ENCODE results near the gene WRNIP1. TPM values are rescaled to one million over a fixed set of nuclear protein-coding genes. Genes with fewer than 3 reads are reported as not detected.

The WRNIP1 gene
- total RNA-seq, 1 experiment from 2014 or later = 38.1 TPM

DNA sequence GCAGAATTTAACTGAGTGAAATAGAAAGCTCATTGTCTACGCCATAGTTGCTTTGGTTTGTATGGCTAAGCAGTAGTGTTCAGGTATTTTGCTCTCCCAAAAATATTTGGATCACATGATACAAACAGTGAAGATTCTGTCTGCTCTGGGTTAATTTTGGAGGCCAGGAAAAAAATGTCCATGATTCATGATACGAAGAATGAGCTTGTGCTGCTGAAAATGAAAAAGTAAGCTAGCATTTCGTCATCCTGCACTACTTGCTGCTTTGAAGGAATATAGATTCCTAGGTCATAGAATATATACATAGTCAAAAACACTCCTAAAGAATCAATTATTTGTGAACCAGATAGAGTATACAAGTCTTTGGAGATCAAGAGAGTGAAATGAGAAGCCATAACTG, 8.3 kb downstream of the WRNIP1 start:
- Histone ChIP-seq H3K27ac (ENCODE audit: insufficient read length, low read depth, low read length) (no peak overlapping the region), H3K4me1 (ENCODE audit: insufficient read depth, low read length) (no peaks in the 10 kb centered on the region), H3K23me2 (ENCODE audit: insufficient read length, low read depth, low read length, poor library complexity, severe bottlenecking) (no peaks in the 10 kb centered on the region), H4K20me1 (ENCODE audit: control insufficient read depth, insufficient read depth, insufficient read length) (no peaks in the 10 kb centered on the region), H4K91ac (ENCODE audit: insufficient read length, low read depth, low read length) (no peak overlapping the region), H2BK15ac (ENCODE audit: low read depth, low read length) (no peak overlapping the region), H2AFZ (ENCODE audit: low read length) (no peak overlapping the region), H3K27me3 (ENCODE audit: insufficient read depth, low read length) (no peaks in the 10 kb centered on the region), H4K8ac (replicated peaks; ENCODE audit: insufficient read length, low read depth, low read length) (no peak overlapping the region), H3K79me1 (ENCODE audit: insufficient read depth, low read depth, low read length, poor library complexity, severe bottlenecking) (peaks cover 5% of the 10 kb centered on the region), H2BK120ac (ENCODE audit: low read depth, low read length, poor library complexity, severe bottlenecking) (no peak overlapping the region), H3K18ac (ENCODE audit: insufficient read length, low read depth, low read length) (no peak overlapping the region), H3K56ac (ENCODE audit: insufficient read length, low read depth, low read length) (no peak overlapping the region), H4K5ac (ENCODE audit: insufficient read length, low read depth, low read length) (no peak overlapping the region), H3K9ac (ENCODE audit: extremely low read depth, insufficient read length, low read length) (no peak overlapping the region), H2AK5ac (ENCODE audit: insufficient read length, low read length) (no peak overlapping the region), H2BK5ac (ENCODE audit: insufficient read length, low read length) (no peak overlapping the region), H3T11ph (ENCODE audit: low read length) (no peak overlapping the region), H3K23ac (ENCODE audit: insufficient read length, low read depth, low read length) (no peak overlapping the region), H3K79me2 (ENCODE audit: insufficient read depth, low read length) (peaks cover 9% of the 10 kb centered on the region; the same call in 1 of the 2 replicates), H3K4me2 (ENCODE audit: insufficient read depth, insufficient read length, low read length) (no peak overlapping the region), H2BK12ac (ENCODE audit: insufficient read length, low read depth, low read length) (no peak overlapping the region), H3K4ac (ENCODE audit: low read depth, low read length) (no peak overlapping the region), H3K14ac (ENCODE audit: insufficient read depth, low read length) (no peak overlapping the region), H2BK20ac (ENCODE audit: low read depth, low read length, poor library complexity, severe bottlenecking) (no peak overlapping the region), H3K9me3 (ENCODE audit: control insufficient read depth, low read depth, low read length) (no peaks in the 10 kb centered on the region)
- TF ChIP-seq, protein P1, sequence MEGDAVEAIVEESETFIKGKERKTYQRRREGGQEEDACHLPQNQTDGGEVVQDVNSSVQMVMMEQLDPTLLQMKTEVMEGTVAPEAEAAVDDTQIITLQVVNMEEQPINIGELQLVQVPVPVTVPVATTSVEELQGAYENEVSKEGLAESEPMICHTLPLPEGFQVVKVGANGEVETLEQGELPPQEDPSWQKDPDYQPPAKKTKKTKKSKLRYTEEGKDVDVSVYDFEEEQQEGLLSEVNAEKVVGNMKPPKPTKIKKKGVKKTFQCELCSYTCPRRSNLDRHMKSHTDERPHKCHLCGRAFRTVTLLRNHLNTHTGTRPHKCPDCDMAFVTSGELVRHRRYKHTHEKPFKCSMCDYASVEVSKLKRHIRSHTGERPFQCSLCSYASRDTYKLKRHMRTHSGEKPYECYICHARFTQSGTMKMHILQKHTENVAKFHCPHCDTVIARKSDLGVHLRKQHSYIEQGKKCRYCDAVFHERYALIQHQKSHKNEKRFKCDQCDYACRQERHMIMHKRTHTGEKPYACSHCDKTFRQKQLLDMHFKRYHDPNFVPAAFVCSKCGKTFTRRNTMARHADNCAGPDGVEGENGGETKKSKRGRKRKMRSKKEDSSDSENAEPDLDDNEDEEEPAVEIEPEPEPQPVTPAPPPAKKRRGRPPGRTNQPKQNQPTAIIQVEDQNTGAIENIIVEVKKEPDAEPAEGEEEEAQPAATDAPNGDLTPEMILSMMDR (conservative IDR thresholded peaks at IDR 0.05) = no peak
- Mint-ChIP-seq H3K4me1 (peaks cover 24 to 27% of the 10 kb centered on the region in 2 experiments), H3K9me3 (no peaks in the 10 kb centered on the region), H3K4me3 (no peak overlapping the region), H3K36me3 (ENCODE audit: insufficient read depth in 1 of 3, low read depth in 3 of 3) (peaks cover 14 to 32% (median 15%) of the 10 kb centered on the region in 3 experiments), H3K27me3 (ENCODE audit: low read depth) (no peaks in the 10 kb centered on the region), H3K27ac (no peak overlapping the region)
- no CpG with 5 or more reads among the region's 3 CpGs for WGBS (ENCODE audit: extremely low coverage, insufficient read length, low lambda C conversion rate)
- no peak for DNase-seq
